ENCODE measurements around the gene SMARCA2.

Gene SMARCA2

GRCh38 chr9:2013743-2014475, 1.2 kb upstream of the SMARCA2 start:
- Histone ChIP-seq H2AFZ (ENCODE audit: insufficient read depth, low read length, poor library complexity) (no peak overlapping the region), H3K79me2 (ENCODE audit: control insufficient read depth, insufficient read depth, low read length, poor library complexity) (peaks cover 22% of the 10 kb centered on the region), H3K27me3 (ENCODE audit: insufficient read depth, low read length) (no peaks in the 10 kb centered on the region), H3K4me1 (ENCODE audit: control insufficient read depth in 1 of 2, insufficient read depth in 2 of 2, low read length in 2 of 2) (peaks cover 0 to 2% of the 10 kb centered on the region in 2 experiments), H3K18ac (ENCODE audit: low read length) (no peak overlapping the region), H4K8ac (ENCODE audit: low read depth, low read length) (no peak overlapping the region), H2BK5ac (ENCODE audit: low read depth, low read length, poor library complexity) (no peak overlapping the region), H2AK5ac (ENCODE audit: low read length) (no peak overlapping the region), H3K14ac (ENCODE audit: low read length) (no peak overlapping the region), H3K4me3 (ENCODE audit: low read depth, low read length) (no peak overlapping the region), H3K79me1 (ENCODE audit: low read length) (peaks cover 28% of the 10 kb centered on the region), H3K27ac (ENCODE audit: low read depth, low read length) (no peak overlapping the region), H3K9me3 (ENCODE audit: insufficient read depth, low read depth, low read length) (no peaks in the 10 kb centered on the region), H4K91ac (ENCODE audit: low read depth, low read length) (no peak overlapping the region), H3K4me2 (ENCODE audit: low read length) (peak overlapping the region; percentile 100), H4K12ac (ENCODE audit: low read depth, low read length) (no peak overlapping the region), H3K23ac (ENCODE audit: low read length) (no peak overlapping the region), H3K9ac (ENCODE audit: low read length) (no peak overlapping the region), H2BK12ac (ENCODE audit: low read length) (no peak overlapping the region), H3K36me3 (ENCODE audit: control insufficient read depth in 1 of 2, insufficient read depth in 2 of 2, low read length in 2 of 2) (no peaks in the 10 kb centered on the region), H2BK120ac (ENCODE audit: insufficient read depth, low read length, poor library complexity) (no peak overlapping the region), H3K4ac (ENCODE audit: low read depth, low read length) (no peak overlapping the region)
- peak in 1 of 2 donors; percentile 44 for DNase-seq
- 100% methylated on average over 1 of the region's 13 CpGs for WGBS (ENCODE audit: extremely low coverage, insufficient coverage, insufficient read length)

- peak overlapping the region; percentile 67 for H3K27ac ChIP-seq (ENCODE audit: low read depth, low read length)
- H3K79me2 ChIP-seq (ENCODE audit: control insufficient read depth, insufficient read depth, low read length, poor library complexity) = peaks cover 22% of the 10 kb centered on the region
- H3K36me3 ChIP-seq (ENCODE audit: control insufficient read depth in 1 of 2, insufficient read depth in 2 of 2, low read length in 2 of 2) = no peaks in the 10 kb centered on the region
- no peak overlapping the region for H3K23ac ChIP-seq (ENCODE audit: low read length)
- H4K12ac ChIP-seq (ENCODE audit: low read depth, low read length) = peak overlapping the region; percentile 45
- peak overlapping the region; percentile 85 for H3K9ac ChIP-seq (ENCODE audit: low read length)
- peak overlapping the region; percentile 74 for H2BK5ac ChIP-seq (ENCODE audit: low read depth, low read length, poor library complexity)
- peak overlapping the region; percentile 93 for H3K14ac ChIP-seq (ENCODE audit: low read length)
- no peaks in the 10 kb centered on the region for H3K27me3 ChIP-seq (ENCODE audit: insufficient read depth, low read length)
- peak overlapping the region; percentile 42 for H2BK12ac ChIP-seq (ENCODE audit: low read length)
- no CpG with 5 or more reads among the region's 59 CpGs for WGBS (ENCODE audit: extremely low coverage, insufficient coverage, insufficient read length)
- peak overlapping the region; percentile 88 for H3K4me2 ChIP-seq (ENCODE audit: low read length)
- peak overlapping the region; percentile 97 for H3K4me3 ChIP-seq (ENCODE audit: low read depth, low read length)
- H4K8ac ChIP-seq (ENCODE audit: low read depth, low read length) = peak overlapping the region; percentile 69
- H4K91ac ChIP-seq (ENCODE audit: low read depth, low read length) = peak overlapping the region; percentile 70
- H3K4ac ChIP-seq (ENCODE audit: low read depth, low read length) = peak overlapping the region; percentile 90
- H2AFZ ChIP-seq (ENCODE audit: insufficient read depth, low read length, poor library complexity) = peak overlapping the region; percentile 61
- no peaks in the 10 kb centered on the region for H3K9me3 ChIP-seq (ENCODE audit: insufficient read depth, low read depth, low read length)
- DNase-seq = peak; percentile 69 to 77
- H2BK120ac ChIP-seq (ENCODE audit: insufficient read depth, low read length, poor library complexity) = peak overlapping the region; percentile 53
- peak overlapping the region; percentile 93 for H3K18ac ChIP-seq (ENCODE audit: low read length)
- peaks cover 0 to 2% of the 10 kb centered on the region in 2 experiments for H3K4me1 ChIP-seq (ENCODE audit: control insufficient read depth in 1 of 2, insufficient read depth in 2 of 2, low read length in 2 of 2)
- H2AK5ac ChIP-seq (ENCODE audit: low read length) = peak overlapping the region; percentile 18
- peaks cover 28% of the 10 kb centered on the region for H3K79me1 ChIP-seq (ENCODE audit: low read length)
Observed at GRCh38 chr9:2015581-2016407, 647 bp downstream of the SMARCA2 start.

DNA sequence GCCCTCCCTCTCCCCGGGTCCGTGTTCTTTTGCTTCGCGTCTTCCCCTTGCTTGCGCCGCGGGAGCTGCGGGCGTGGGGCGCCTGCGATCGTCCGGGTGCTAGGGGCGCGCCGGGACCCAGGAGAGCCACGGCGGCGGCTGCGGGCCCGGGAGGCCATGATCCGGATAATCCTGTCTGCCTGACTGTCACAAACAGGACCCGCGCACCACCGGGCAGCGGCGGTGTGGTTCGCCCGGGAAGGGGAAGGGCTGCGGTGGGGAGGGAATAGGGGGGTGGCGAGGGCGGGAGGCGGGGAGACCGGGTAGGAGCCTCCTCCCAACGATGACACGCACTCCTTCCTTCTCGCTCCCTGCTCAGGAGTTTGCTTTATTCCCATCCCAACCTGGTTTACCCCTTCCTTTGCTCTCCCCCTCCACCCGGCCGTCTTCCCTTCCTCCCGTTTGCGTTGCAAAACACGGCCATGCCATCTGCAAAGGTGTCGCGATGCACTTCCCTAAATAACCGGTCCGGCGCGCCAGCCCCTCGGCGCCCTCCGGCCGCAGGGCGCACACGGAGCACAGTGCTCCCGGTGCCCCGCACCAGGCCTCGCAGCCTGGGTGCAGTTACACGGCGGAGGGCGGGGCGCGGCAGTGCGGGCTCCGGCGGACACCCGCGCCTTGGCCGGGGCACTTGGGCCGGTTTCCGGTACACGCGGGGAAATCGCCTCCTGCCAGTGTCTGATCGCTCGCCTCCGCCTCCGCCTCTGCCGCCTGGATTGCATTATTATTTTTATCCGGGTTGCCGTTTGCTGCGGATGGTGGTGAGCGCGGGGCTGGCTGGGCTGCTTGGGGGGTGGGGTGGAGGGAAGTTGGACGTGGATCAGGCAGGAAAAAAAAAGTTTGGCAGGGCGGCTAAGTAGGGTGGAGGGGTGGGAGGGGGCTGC, 1.5 kb downstream of the SMARCA2 start:
- Histone ChIP-seq H3K23ac (ENCODE audit: low read length) (no peak overlapping the region), H2BK5ac (ENCODE audit: low read depth, low read length, poor library complexity) (peak overlapping the region; percentile 74), H2BK120ac (ENCODE audit: insufficient read depth, low read length, poor library complexity) (peak overlapping the region; percentile 53), H3K9me3 (ENCODE audit: insufficient read depth, low read depth, low read length) (no peaks in the 10 kb centered on the region), H2AFZ (ENCODE audit: insufficient read depth, low read length, poor library complexity) (peak overlapping the region; percentile 61), H4K91ac (ENCODE audit: low read depth, low read length) (peak overlapping the region; percentile 81), H3K4me1 (ENCODE audit: control insufficient read depth in 1 of 2, insufficient read depth in 2 of 2, low read length in 2 of 2) (peaks cover under 1 to 2% of the 10 kb centered on the region in 2 experiments), H3K18ac (ENCODE audit: low read length) (peak overlapping the region; percentile 93), H3K4ac (ENCODE audit: low read depth, low read length) (peak overlapping the region; percentile 90), H2BK12ac (ENCODE audit: low read length) (peak overlapping the region; percentile 42), H2AK5ac (ENCODE audit: low read length) (no peak overlapping the region), H3K4me2 (ENCODE audit: low read length) (peak overlapping the region; percentile 88), H3K36me3 (ENCODE audit: control insufficient read depth in 1 of 2, insufficient read depth in 2 of 2, low read length in 2 of 2) (no peaks in the 10 kb centered on the region), H3K79me2 (ENCODE audit: control insufficient read depth, insufficient read depth, low read length, poor library complexity) (peaks cover 22% of the 10 kb centered on the region), H3K4me3 (ENCODE audit: low read depth, low read length) (peak overlapping the region; percentile 97), H4K12ac (ENCODE audit: low read depth, low read length) (peak overlapping the region; percentile 45), H4K8ac (ENCODE audit: low read depth, low read length) (peak overlapping the region; percentile 69), H3K27me3 (ENCODE audit: insufficient read depth, low read length) (no peaks in the 10 kb centered on the region), H3K14ac (ENCODE audit: low read length) (peak overlapping the region; percentile 93), H3K27ac (ENCODE audit: low read depth, low read length) (peak overlapping the region; percentile 67), H3K9ac (ENCODE audit: low read length) (peak overlapping the region; percentile 85), H3K79me1 (ENCODE audit: low read length) (peaks cover 28% of the 10 kb centered on the region)
- WGBS (ENCODE audit: extremely low coverage, insufficient coverage, insufficient read length) = no CpG with 5 or more reads among the region's 85 CpGs
- peak; percentile 76 to 79 for DNase-seq
